Measurements from ENCODE around the gene CMSS1. TPM values are rescaled to one million over a fixed set of nuclear protein-coding genes. Genes with fewer than 3 reads are reported as not detected.
A peak's percentile ranks its signal among the peaks of the same experiment; 100 is the strongest.
"Not testable (repeated sequence)": the region's sequence is repeated elsewhere in the genome, so short reads cannot be mapped to it uniquely, and the experiment has no call there.

The CMSS1 gene
- total RNA-seq, 1 donor from 2014 or later = 15.1 TPM

DNA sequence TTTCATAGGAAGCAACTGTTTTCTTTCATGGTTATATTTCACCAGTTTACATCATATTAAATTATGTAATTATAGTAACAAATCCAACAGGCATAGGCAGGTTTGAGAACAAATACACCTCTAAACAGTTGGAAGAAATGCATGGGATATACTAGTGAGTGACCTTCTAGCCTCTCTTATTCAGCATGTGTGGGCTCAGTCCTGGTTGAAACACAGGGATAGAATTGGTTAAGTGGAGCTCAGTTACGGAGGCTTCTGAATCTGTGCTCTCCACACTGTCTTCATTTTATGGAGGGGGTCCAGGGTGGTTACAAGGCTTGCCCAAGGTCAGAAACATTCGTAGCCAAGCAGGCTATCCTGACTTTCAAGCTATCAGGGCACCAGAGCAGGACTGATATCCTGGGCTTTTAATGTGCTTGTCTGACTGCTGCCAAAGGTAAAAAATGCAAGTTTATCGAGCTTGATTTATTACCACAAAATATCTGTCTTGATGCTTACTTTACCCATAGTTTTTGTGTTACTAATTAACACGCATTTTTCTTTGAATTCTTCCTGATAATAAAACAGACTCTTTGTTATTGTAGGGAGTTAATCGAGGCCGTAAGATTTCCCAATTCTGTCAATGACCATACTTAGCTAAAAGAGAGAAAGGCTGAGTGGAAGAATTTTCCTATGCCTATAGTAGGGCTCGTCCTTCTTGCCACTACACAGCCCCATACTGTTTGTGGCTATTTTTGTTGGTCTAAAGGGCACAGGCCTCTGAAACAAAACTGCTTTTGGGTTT lies 207.1 kb downstream of the CMSS1 start:
- peak; percentile 91 for DNase-seq (ENCODE audit: low read depth)

DNA sequence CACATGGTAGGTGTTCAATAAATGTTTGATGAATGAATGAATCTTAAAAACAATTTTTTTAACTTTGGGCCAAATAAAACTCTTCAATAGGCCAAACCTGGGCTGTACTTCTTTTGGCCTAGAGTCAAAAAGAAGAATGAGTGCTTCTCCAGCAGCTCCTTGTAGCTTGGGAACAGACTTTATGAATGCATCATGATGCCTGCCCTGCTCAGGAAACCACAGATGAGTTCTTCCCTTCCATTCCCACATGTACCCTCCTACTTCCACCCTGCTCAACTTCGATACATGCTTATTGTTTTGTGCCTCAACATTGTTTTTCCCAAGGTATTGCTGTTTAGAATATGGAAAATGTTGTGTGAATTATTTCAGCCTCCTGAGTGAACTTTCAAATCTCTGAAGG lies 209.7 kb downstream of the CMSS1 start:
- DNase-seq (ENCODE audit: low read depth) = no peak

DNA sequence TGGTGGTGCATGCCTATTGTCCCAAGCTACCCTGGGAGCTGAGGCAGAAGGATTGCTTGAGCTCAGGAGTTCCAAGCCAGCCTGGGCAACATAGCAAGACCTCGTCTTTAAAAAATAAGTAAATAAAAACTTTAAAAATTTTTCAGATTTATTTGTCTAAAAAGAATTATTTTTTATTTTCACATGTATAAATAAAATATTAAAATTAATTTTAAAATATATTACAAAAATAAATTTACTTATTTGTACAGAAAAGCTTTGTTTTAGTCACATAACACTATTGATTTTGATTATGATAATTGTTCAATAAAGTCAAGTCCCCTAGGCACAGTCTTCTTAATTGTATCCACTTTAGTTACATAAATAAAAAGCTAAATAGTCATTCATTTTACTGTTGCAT lies 211.4 kb downstream of the CMSS1 start:
- no peak for DNase-seq (ENCODE audit: low read depth)

DNA sequence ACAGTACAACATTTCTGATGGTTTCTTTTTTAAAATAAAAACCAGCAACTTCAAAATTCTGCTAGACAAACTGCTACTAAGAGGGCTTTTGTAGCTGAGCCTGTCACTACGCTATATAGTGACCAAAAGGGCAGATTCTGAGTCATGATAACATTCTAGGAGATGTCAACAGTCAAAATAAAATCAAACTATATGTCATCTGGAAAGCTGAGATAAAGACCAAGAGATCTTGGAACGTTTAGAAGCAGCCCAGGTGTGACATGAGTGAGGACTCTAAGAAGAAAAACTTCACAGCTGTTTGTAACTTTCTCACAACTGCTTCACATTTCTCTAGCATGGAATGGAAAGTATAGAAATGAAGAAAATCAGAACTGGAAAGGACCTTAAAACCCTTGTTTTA lies 212.0 kb downstream of the CMSS1 start:
- DNase-seq (ENCODE audit: low read depth) = no peak

DNA sequence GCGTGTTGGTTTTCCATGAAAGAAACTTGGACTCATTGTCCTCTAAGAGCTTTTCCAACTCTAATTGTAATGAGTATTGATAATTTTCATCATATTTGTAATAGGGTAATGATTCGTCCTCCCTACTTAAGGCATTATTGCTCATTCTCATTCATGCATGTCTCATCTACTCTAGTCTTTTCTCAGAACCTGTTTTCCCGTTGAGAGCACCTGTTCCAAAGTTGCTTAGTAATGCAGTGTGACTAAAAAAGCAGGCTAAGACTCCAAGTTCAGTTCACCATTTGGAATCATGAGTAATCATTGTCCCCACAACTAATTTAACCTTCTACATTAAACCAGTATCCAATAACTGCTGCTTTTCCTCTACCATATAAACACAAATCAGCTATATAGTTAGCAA lies 212.7 kb downstream of the CMSS1 start:
- peak; percentile 90 for DNase-seq (ENCODE audit: low read depth)

DNA sequence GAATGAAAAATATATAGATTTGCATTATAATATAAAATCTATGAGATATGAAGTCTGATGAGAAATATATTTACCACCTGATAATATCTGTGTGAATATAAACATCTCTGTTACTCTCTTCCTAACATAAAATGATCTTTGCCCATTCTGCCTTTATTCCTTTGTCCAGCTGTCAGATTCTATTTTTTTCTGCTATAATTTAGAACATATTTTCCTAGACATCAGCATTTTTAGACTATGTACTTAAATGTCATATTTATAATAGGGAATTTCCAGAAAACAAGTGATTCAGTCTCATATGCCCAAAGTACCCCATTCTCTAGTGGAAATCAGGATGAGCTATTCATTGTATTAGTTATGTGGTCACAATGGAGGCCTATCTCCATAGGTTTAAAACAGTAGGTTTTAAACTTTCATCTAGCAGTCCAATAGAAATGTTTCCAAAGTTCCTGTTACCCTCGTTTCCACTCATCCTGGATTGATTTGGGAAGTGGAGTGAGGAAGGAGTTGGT lies 213.3 kb downstream of the CMSS1 start:
- no peak for DNase-seq (ENCODE audit: low read depth)

DNA sequence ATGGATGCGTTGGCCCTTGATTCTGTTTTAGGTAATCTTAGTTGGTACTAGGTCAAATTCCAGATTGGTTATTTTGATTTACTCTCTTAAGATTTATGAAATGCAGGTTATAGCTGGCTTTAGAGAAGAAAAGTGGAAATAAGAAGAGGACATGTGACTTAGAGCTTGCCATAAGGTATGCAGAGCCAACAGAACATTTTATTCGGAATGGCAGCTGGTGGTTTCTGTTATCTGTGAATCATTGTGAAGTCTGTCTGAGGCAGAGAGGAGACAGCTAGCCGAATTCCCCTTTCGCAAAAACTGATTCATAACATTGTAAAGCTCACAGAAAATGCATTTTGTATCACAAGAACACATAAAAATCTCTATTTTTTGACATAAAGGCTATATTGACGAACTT lies 214.6 kb downstream of the CMSS1 start:
- DNase-seq (ENCODE audit: low read depth) = peak; percentile 77

DNA sequence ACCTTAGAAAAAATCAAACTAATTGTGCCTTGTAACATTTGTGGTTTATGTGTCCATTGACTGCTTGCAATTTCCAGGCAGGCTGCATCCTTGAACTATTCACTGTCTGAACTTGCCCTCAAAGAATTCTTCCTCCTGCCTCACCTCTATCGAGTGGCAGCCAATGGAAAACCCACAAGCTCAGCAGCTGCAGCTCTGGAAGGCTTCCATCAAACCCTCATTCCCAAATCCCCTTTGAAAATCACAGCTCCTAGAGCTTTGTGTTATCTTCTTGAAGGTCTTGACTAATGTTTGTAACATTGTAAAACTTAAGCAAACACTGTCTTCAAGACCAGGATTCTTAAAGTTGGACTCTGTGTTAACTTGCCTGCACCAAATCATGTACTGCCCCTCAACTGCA lies 215.5 kb downstream of the CMSS1 start:
- DNase-seq (ENCODE audit: low read depth) = peak; percentile 75

DNA sequence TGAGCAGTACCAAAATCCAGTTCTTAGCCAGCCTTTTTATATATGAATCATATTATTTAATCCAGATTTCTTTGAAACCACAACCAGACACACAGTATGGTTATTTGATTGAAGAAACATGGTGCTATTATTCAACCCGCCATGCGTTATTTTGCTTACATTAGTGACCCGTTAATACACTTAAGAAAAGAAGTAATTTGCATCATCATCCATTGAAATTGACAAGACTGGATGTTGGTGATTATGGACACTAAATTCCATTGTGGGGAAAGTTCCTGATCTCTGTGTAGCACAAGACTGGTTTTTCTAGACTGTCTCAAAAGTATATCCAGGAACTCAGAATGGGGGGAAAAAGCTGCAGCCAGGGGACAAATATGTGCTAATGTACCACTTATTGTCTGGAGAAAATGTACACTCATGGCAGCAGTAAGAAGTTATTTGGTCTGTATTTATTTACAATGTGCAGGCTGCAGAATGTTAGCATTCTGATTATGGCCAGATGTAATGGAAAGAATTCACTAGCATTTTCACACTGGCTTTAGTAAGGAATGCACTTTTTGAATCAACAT lies 216.3 kb downstream of the CMSS1 start:
- no peak for DNase-seq (ENCODE audit: low read depth)

DNA sequence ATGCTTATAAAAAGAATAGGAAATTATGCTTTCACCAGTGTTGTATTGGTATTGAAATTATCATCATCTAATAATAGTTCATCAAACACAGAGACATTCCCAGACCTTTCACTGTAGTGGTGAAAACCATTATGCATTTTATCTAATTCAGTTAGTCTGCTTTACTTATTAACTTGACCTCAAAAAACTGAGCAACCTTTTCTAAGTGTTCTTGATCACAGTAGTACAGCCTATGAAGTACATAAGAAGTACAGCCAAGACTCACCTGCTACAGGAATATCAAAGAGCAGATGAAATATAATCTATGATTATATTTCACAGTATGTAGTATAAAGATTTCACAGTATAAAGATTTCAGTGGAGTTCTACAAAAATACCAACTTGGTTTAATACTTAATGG lies 221.4 kb downstream of the CMSS1 start:
- peak; percentile 80 for DNase-seq (ENCODE audit: low read depth)

DNA sequence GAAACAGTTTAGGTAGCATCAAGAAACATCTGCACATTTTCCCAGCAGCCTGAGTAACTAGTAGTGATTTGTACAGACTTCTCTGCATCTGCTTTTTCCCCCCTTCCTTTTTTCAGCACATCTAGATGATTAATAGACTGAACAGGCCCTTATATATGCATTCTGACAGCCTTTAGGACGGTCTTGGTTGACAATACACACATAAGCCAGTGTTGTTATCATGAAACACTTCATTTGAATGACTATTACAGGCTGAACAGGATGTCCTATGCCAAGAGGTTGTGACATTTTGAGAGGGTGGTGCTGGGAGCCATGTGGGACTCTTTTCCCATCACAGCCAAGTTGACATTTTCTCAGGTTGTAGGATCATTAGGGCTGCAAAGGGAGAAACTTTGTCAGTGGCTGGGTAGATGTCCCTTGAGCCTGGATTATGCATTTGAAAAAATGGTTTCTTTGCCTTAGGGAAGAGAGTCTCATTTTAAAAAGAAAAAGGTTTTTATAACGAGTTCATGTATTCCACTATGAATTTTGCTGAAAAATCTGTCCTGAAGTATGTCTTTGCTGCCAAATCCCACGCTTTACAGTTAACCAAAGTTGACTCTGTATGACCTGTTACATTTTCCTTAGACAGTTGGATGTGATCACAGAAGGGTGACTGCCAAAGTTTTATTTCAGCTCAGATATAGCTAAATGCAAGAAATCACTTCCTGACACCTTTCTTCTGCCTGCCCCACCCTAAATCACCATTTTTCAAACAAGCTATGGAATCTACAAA lies 223.0 kb downstream of the CMSS1 start:
- no peak for DNase-seq (ENCODE audit: low read depth)

DNA sequence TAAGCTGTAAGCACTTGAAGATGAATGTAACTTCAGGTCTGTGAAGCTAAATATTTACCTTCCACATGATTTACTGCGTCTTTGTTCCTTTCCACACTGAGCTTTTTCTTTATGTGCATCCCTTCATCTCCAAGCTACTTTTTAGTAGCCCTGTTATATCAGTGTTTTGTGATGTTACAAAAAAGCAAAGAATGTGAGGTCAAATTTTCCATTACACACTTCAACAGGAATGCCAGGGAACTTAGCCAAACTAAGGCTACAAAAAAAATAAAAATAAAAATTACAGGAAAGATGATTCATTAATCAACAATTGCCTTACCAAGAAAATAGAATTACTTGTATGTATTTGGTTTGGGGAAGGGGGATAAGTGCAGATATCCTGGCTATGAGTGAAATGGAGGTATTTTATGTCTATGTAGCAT lies 223.7 kb downstream of the CMSS1 start:
- peak; percentile 91 for DNase-seq (ENCODE audit: low read depth)

DNA sequence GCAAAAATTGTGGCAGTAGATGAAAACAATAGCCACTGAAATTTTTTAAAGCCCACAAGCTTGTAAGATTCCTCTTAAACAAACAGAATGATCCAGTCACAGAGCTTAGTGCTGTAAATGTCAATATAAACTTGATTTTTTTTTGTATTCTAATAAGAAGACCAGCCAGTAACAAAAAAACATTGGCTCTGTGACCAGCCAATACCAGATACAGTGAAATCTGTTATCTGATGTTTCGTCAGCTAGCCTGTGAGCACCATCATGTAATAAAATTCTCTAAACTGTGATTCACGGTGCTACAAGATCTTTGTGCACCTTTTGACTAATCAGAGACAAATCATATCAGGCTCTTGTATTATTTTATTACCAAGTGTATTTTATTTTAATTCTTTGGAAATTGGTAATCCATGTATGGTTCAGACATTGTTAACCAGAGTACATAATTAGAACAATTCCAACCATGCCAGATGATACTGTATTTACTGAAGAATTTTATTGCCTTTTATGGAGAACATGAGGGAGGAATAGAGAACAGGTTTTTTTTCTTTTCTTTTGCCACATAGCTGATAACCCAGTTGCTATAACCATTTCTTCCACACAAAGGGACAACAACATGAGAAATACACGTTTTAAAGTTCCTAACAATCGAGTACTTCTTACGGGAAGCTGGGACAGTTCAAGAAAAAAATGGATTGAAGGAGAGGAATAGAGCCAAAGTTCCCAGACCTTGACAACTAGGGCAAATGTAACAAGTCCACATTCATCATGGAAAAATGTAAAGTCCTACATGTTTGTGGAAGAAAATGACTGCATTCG lies 224.7 kb downstream of the CMSS1 start:
- peak; percentile 59 for DNase-seq (ENCODE audit: low read depth)

DNA sequence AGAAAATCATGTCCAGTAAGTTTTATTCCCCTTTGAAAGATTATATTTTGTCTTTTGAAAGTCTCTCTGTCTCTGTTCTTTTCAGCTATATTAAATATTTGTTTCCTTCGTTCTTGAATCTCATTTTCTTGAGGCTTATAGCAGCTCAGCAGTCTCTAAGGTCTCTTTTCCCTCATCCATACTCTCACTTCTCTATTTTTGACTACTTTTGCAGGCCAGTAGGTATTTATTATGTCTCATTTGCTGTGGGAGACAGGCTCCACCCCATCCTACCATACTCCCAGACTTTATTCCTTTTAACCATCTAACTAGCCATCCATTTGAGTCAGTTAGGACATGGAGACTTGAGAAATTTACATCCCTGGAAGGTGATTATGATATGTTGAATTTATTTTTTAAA lies 225.6 kb downstream of the CMSS1 start:
- DNase-seq (ENCODE audit: low read depth) = no peak

DNA sequence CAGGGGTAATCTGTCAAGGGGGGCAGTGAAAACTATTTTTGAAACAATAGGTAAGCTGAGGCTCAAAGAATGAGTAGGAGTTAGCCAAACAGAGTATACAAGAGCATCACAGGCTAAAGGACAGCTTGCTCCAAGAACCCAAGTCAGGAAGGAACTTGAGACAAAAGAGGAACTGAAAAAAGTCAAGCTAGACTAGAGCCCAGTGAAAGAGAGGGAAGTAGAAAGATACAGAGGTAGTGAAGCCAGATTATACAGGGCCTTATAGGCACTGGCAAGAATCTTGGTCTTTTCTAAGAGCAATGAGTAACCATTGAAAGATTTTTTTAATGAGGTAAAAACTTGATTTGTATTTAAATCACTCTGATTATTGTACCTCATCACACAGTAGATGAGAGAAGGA lies 226.7 kb downstream of the CMSS1 start:
- DNase-seq (ENCODE audit: low read depth) = no peak

DNA sequence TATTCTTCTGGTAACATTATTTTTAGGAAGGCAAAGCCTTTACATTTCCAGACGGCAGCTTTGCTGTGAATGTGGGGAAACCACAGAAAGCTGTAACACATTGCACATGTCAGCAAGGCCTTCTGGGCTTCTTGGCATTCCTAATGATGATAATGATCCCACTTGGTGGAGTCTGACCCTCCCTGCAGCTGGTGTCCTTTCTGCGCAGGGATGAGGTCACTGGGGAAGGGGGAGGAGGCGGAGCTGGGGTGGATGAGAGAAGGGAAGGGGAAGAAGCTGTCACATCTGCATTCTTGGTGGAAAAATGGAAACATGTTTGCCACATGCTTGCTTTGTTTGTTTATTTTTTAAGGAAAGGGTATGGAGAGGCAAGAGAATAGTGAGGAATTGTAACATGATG lies 228.0 kb downstream of the CMSS1 start:
- DNase-seq (ENCODE audit: low read depth) = no peak

DNA sequence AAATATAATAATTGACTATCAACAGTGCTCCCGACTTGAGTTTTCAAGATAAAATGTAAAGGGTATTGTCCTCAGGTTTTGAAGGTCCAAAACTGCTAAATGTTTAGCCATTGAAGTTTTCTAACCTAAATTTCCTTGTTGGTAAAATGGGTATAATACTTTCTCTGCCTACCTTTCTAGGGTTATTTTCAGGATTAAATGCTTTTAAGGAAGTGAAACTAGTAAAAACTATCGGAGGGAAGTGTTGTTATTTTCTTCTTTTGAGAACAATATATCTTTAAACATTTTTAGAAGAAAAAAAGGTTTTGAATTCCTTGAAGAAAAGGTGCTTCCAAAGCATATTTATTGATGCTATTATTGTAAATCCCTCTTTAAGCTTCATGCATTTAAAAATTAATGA lies 229.3 kb downstream of the CMSS1 start:
- DNase-seq (ENCODE audit: low read depth) = no peak

DNA sequence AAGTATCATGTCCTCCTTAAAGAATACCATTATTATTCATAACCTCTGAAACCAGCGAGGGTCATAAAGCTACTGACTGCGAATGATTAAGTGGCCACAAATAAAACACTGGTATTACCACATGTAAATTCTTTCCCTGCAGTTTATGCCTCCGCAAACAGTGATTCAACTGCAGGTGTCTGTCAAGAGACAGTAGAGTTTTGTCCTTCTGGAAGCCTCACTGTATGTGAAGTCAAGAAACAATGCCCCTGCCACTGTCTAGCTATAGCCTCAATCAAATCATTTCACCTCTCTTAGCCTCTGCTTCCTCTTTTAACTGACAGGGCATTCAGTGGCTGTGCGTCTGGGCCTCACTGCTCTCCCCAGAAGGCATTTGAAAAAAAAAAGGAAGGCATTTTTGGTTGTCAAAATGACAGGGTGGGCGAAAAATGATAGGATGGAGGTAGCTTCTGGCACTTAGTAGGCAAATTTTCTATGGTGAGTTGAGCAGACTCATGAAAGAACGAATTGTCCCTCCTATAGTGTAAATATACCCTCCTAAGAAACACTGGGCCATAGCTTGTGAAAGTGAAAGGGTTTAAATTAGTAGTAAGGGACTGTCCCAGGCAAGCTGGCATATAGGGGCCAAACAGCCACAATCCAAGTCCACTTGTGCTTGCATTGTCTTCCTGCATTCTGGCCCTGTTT lies 229.9 kb downstream of the CMSS1 start:
- peak; percentile 86 for DNase-seq (ENCODE audit: low read depth)

DNA sequence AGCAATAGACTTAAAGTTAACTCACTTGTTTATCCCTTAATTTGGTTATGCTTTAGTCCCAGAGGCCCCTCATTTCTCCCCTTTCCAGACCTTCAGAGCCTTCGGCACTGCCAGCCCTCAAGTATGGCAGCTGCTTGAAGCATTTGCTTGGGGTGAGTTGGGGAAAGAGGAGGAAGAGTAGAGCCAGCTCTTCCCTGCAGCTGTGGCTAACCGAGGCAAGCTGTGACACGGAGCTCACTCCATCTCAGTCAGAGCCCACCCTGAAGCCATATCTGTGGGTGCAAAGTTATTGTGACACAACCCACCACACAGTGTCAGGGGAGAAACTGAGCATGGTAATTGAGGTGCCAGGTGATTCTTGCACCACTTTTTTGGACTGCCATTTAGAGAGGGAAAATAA lies 230.6 kb downstream of the CMSS1 start:
- DNase-seq (ENCODE audit: low read depth) = no peak

DNA sequence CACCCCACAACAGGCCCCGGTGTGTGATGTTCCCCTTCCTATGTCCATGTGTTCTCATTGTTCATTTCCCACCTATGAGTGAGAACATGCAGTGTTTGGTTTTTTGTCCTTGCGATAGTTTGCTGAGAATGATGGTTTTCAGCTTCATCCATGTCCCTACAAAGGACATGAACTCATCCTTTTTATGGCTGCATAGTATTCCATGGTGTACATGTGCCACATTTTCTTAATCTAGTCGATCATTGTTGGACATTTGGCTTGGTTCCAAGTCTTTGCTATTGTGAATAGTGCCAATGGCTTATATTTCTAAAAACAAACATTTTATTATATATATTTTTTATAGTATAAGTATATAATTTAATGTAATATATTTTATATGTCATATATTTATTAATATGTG lies 233.9 kb downstream of the CMSS1 start:
- not testable (repeated sequence) for DNase-seq (ENCODE audit: low read depth)

DNA sequence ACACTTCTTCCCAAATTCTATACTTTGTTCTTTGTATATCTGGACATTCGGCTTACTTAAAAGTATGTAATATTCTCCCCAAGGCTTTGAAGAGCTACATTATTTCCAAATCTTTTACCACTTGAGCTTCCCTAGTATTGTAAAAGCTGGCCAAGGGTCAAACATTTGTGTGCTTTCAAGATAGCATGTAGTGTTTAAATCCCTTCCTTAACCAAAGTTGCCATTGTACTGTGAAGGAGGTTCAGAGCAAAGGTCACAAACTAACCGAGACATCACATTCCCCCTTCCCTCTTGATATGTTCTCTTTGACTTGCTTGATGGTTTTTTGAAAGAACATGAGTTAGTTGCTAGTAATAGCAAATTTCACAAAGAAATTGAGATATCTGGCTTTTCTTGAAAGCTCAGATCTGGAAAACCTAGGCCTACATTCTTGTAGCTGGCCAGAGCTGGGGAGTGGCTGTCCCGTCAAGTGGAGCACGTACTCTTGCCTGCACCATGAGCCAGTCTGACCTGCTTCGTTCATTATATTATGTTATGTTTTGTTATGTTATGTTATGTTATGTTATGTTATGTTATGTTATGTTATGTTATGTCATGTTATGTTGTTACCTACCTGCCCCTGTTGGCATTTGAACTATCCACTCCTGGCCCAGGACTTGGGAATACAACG lies 236.4 kb downstream of the CMSS1 start:
- no peak for DNase-seq (ENCODE audit: low read depth)

Data from renal cortical epithelial cell (primary cell).